ENCODE data around the gene GPR68.
"Not testable (repeated sequence)": the region's sequence is repeated elsewhere in the genome, so short reads cannot be mapped to it uniquely, and the experiment has no call there.

The GPR68 gene

GRCh38 chr14:91204657-91205056 is 39.8 kb downstream of the GPR68 start:
- H3K4me3 ChIP-seq (ENCODE audit: low read length in 2 of 2) = no peak overlapping the region
- no peaks in the 10 kb centered on the region for H3K9me3 ChIP-seq (ENCODE audit: control insufficient read depth in 2 of 2, low read length in 2 of 2)
- H3K27me3 ChIP-seq (ENCODE audit: control insufficient read depth in 2 of 2, insufficient read depth in 2 of 2, low read length in 2 of 2) = no peaks in the 10 kb centered on the region
- H3K4me1 ChIP-seq (ENCODE audit: control insufficient read depth in 2 of 2, insufficient read depth in 2 of 2, low read length in 2 of 2) = no peaks in the 10 kb centered on the region
- peaks cover 56 to 72% of the 10 kb centered on the region in 2 donors for H3K36me3 ChIP-seq (ENCODE audit: control insufficient read depth in 2 of 2, insufficient read depth in 2 of 2, low read length in 2 of 2)
- H3K27ac ChIP-seq (ENCODE audit: low read depth in 2 of 2, low read length in 2 of 2) = no peak overlapping the region
- H3K9ac ChIP-seq (ENCODE audit: low read depth in 1 of 2, low read length in 2 of 2) = no peak overlapping the region

GRCh38 chr14:91202234-91202974 is 42.1 kb downstream of the GPR68 start:
- no peak overlapping the region for H3K27ac ChIP-seq (ENCODE audit: low read depth in 2 of 2, low read length in 2 of 2)
- H3K27me3 ChIP-seq (ENCODE audit: control insufficient read depth in 2 of 2, insufficient read depth in 2 of 2, low read length in 2 of 2) = no peaks in the 10 kb centered on the region
- H3K9me3 ChIP-seq (ENCODE audit: control insufficient read depth in 2 of 2, low read length in 2 of 2) = no peaks in the 10 kb centered on the region
- H3K4me1 ChIP-seq (ENCODE audit: control insufficient read depth in 2 of 2, insufficient read depth in 2 of 2, low read length in 2 of 2) = no peaks in the 10 kb centered on the region
- H3K9ac ChIP-seq (ENCODE audit: low read depth in 1 of 2, low read length in 2 of 2) = no peak overlapping the region
- H3K36me3 ChIP-seq (ENCODE audit: control insufficient read depth in 2 of 2, insufficient read depth in 2 of 2, low read length in 2 of 2) = peaks cover 69 to 76% of the 10 kb centered on the region in 2 donors
- H3K4me3 ChIP-seq (ENCODE audit: low read length in 2 of 2) = no peak overlapping the region

GRCh38 chr14:91200802-91201201 is 43.7 kb downstream of the GPR68 start:
- H3K9ac ChIP-seq (ENCODE audit: low read depth in 1 of 2, low read length in 2 of 2); H3K9me3 ChIP-seq (ENCODE audit: control insufficient read depth in 2 of 2, low read length in 2 of 2); H3K4me1 ChIP-seq (ENCODE audit: control insufficient read depth in 2 of 2, insufficient read depth in 2 of 2, low read length in 2 of 2); H3K27me3 ChIP-seq (ENCODE audit: control insufficient read depth in 2 of 2, insufficient read depth in 2 of 2, low read length in 2 of 2); H3K27ac ChIP-seq (ENCODE audit: low read depth in 2 of 2, low read length in 2 of 2); H3K4me3 ChIP-seq (ENCODE audit: low read length in 2 of 2): not testable (repeated sequence)
- peaks cover 74 to 82% of the 10 kb centered on the region in 2 donors for H3K36me3 ChIP-seq (ENCODE audit: control insufficient read depth in 2 of 2, insufficient read depth in 2 of 2, low read length in 2 of 2)

- no peaks in the 10 kb centered on the region for H3K9me3 ChIP-seq (ENCODE audit: control insufficient read depth in 2 of 2, low read length in 2 of 2)
- no peaks in the 10 kb centered on the region for H3K27me3 ChIP-seq (ENCODE audit: control insufficient read depth in 2 of 2, insufficient read depth in 2 of 2, low read length in 2 of 2)
- no peak overlapping the region for H3K27ac ChIP-seq (ENCODE audit: low read depth in 2 of 2, low read length in 2 of 2)
- no peak overlapping the region for H3K4me3 ChIP-seq (ENCODE audit: low read length in 2 of 2)
- peaks cover 68 to 75% of the 10 kb centered on the region in 2 donors for H3K36me3 ChIP-seq (ENCODE audit: control insufficient read depth in 2 of 2, insufficient read depth in 2 of 2, low read length in 2 of 2)
- no peaks in the 10 kb centered on the region for H3K4me1 ChIP-seq (ENCODE audit: control insufficient read depth in 2 of 2, insufficient read depth in 2 of 2, low read length in 2 of 2)
- H3K9ac ChIP-seq (ENCODE audit: low read depth in 1 of 2, low read length in 2 of 2) = no peak overlapping the region
These were observed 46.9 kb downstream of the GPR68 start for GRCh38 chr14:91197631-91198030.

- Histone ChIP-seq H3K36me3 (ENCODE audit: control insufficient read depth in 2 of 2, insufficient read depth in 2 of 2, low read length in 2 of 2) (peaks cover 77 to 78% of the 10 kb centered on the region in 2 donors), H3K9ac (ENCODE audit: low read depth in 1 of 2, low read length in 2 of 2) (no peak overlapping the region), H3K4me3 (ENCODE audit: low read length in 2 of 2) (no peak overlapping the region), H3K27ac (ENCODE audit: low read depth in 2 of 2, low read length in 2 of 2) (no peak overlapping the region), H3K4me1 (ENCODE audit: control insufficient read depth in 2 of 2, insufficient read depth in 2 of 2, low read length in 2 of 2) (no peaks in the 10 kb centered on the region), H3K27me3 (ENCODE audit: control insufficient read depth in 2 of 2, insufficient read depth in 2 of 2, low read length in 2 of 2) (no peaks in the 10 kb centered on the region), H3K9me3 (ENCODE audit: control insufficient read depth in 2 of 2, low read length in 2 of 2) (no peaks in the 10 kb centered on the region)
These were observed 48.6 kb downstream of the GPR68 start for GRCh38 chr14:91195881-91196280.

GRCh38 chr14:91193069-91193468 is 51.4 kb downstream of the GPR68 start:
- Histone ChIP-seq H3K4me1 (ENCODE audit: control insufficient read depth in 2 of 2, insufficient read depth in 2 of 2, low read length in 2 of 2) (no peaks in the 10 kb centered on the region), H3K4me3 (ENCODE audit: low read length in 2 of 2) (no peak overlapping the region), H3K36me3 (ENCODE audit: control insufficient read depth in 2 of 2, insufficient read depth in 2 of 2, low read length in 2 of 2) (peaks cover 77 to 80% of the 10 kb centered on the region in 2 donors), H3K9ac (ENCODE audit: low read depth in 1 of 2, low read length in 2 of 2) (no peak overlapping the region), H3K9me3 (ENCODE audit: control insufficient read depth in 2 of 2, low read length in 2 of 2) (no peaks in the 10 kb centered on the region), H3K27me3 (ENCODE audit: control insufficient read depth in 2 of 2, insufficient read depth in 2 of 2, low read length in 2 of 2) (no peaks in the 10 kb centered on the region), H3K27ac (ENCODE audit: low read depth in 2 of 2, low read length in 2 of 2) (no peak overlapping the region)

GRCh38 chr14:91190853-91191252 is 53.7 kb downstream of the GPR68 start:
- Histone ChIP-seq H3K4me3 (ENCODE audit: low read length in 2 of 2) (no peak overlapping the region), H3K27me3 (ENCODE audit: control insufficient read depth in 2 of 2, insufficient read depth in 2 of 2, low read length in 2 of 2) (no peaks in the 10 kb centered on the region), H3K9me3 (ENCODE audit: control insufficient read depth in 2 of 2, low read length in 2 of 2) (no peaks in the 10 kb centered on the region), H3K4me1 (ENCODE audit: control insufficient read depth in 2 of 2, insufficient read depth in 2 of 2, low read length in 2 of 2) (no peaks in the 10 kb centered on the region), H3K36me3 (ENCODE audit: control insufficient read depth in 2 of 2, insufficient read depth in 2 of 2, low read length in 2 of 2) (peaks cover 77 to 81% of the 10 kb centered on the region in 2 donors), H3K9ac (ENCODE audit: low read depth in 1 of 2, low read length in 2 of 2) (no peak overlapping the region), H3K27ac (ENCODE audit: low read depth in 2 of 2, low read length in 2 of 2) (no peak overlapping the region)

- no peaks in the 10 kb centered on the region for H3K27me3 ChIP-seq (ENCODE audit: control insufficient read depth in 2 of 2, insufficient read depth in 2 of 2, low read length in 2 of 2)
- no peak overlapping the region for H3K4me3 ChIP-seq (ENCODE audit: low read length in 2 of 2)
- no peaks in the 10 kb centered on the region for H3K4me1 ChIP-seq (ENCODE audit: control insufficient read depth in 2 of 2, insufficient read depth in 2 of 2, low read length in 2 of 2)
- H3K27ac ChIP-seq (ENCODE audit: low read depth in 2 of 2, low read length in 2 of 2) = no peak overlapping the region
- no peak overlapping the region for H3K9ac ChIP-seq (ENCODE audit: low read depth in 1 of 2, low read length in 2 of 2)
- no peaks in the 10 kb centered on the region for H3K9me3 ChIP-seq (ENCODE audit: control insufficient read depth in 2 of 2, low read length in 2 of 2)
- peaks cover 72 to 77% of the 10 kb centered on the region in 2 donors for H3K36me3 ChIP-seq (ENCODE audit: control insufficient read depth in 2 of 2, insufficient read depth in 2 of 2, low read length in 2 of 2)
These were observed 57.2 kb downstream of the GPR68 start for GRCh38 chr14:91187271-91187670.

GRCh38 chr14:91186515-91187066 is 57.9 kb downstream of the GPR68 start:
- H3K36me3 ChIP-seq (ENCODE audit: control insufficient read depth in 2 of 2, insufficient read depth in 2 of 2, low read length in 2 of 2) = peaks cover 68 to 73% of the 10 kb centered on the region in 2 donors
- no peak overlapping the region for H3K4me3 ChIP-seq (ENCODE audit: low read length in 2 of 2)
- no peaks in the 10 kb centered on the region for H3K27me3 ChIP-seq (ENCODE audit: control insufficient read depth in 2 of 2, insufficient read depth in 2 of 2, low read length in 2 of 2)
- H3K27ac ChIP-seq (ENCODE audit: low read depth in 2 of 2, low read length in 2 of 2) = no peak overlapping the region
- H3K4me1 ChIP-seq (ENCODE audit: control insufficient read depth in 2 of 2, insufficient read depth in 2 of 2, low read length in 2 of 2) = no peaks in the 10 kb centered on the region
- H3K9ac ChIP-seq (ENCODE audit: low read depth in 1 of 2, low read length in 2 of 2) = no peak overlapping the region
- no peaks in the 10 kb centered on the region for H3K9me3 ChIP-seq (ENCODE audit: control insufficient read depth in 2 of 2, low read length in 2 of 2)

- no peaks in the 10 kb centered on the region for H3K4me1 ChIP-seq (ENCODE audit: control insufficient read depth in 2 of 2, insufficient read depth in 2 of 2, low read length in 2 of 2)
- H3K27me3 ChIP-seq (ENCODE audit: control insufficient read depth in 2 of 2, insufficient read depth in 2 of 2, low read length in 2 of 2) = no peaks in the 10 kb centered on the region
- peaks cover 67 to 71% of the 10 kb centered on the region in 2 donors for H3K36me3 ChIP-seq (ENCODE audit: control insufficient read depth in 2 of 2, insufficient read depth in 2 of 2, low read length in 2 of 2)
- H3K9me3 ChIP-seq (ENCODE audit: control insufficient read depth in 2 of 2, low read length in 2 of 2) = no peaks in the 10 kb centered on the region
- H3K9ac ChIP-seq (ENCODE audit: low read depth in 1 of 2, low read length in 2 of 2) = no peak overlapping the region
- no peak overlapping the region for H3K27ac ChIP-seq (ENCODE audit: low read depth in 2 of 2, low read length in 2 of 2)
- H3K4me3 ChIP-seq (ENCODE audit: low read length in 2 of 2) = no peak overlapping the region
These were observed 58.8 kb downstream of the GPR68 start for GRCh38 chr14:91185721-91186120.
